HepG2 (cell line): ENCODE results near the gene TAPBP. TPM values are rescaled to one million over a fixed set of nuclear protein-coding genes. Genes with fewer than 3 reads are reported as not detected.

ENCODE experiments used
- BATF2 ChIP-seq: sonication (generic); formaldehyde crosslinking; IDR thresholded peaks from 2 replicates; pipeline ENCODE4 v1.8.0; 2022; ENCODE audit warnings: mild to moderate bottlenecking, missing genetic modification reagents, moderate library complexity
- BORCS8-MEF2B ChIP-seq: sonication (generic); formaldehyde crosslinking; IDR thresholded peaks from 2 replicates; pipeline ENCODE4 v1.8.0; 2022; ENCODE audit warnings: mild to moderate bottlenecking, missing genetic modification reagents
- CEBPZ ChIP-seq: IDR thresholded peaks from 2 replicates; pipeline ENCODE4 v1.6.1; 2012; ENCODE audit warnings: low read length, improper control_type of control experiment
- GMEB2 ChIP-seq: IDR thresholded peaks from 2 replicates; pipeline ENCODE4 v1.6.1; 2016; ENCODE audit warnings: missing biosample characterization, missing genetic modification reagents, low read depth
- MBD4 ChIP-seq: IDR thresholded peaks from 2 replicates; pipeline ENCODE4 v1.6.1; 2012; ENCODE audit warnings: low read length, inconsistent platforms, borderline replicate concordance
- MED13 ChIP-seq: sonication (generic); formaldehyde crosslinking; IDR thresholded peaks from 2 replicates; pipeline ENCODE4 v1.5.0; 2020; ENCODE audit warnings: missing genetic modification reagents
- NCOR1 ChIP-seq: fragments of 200-600 bp; sonication (generic); IDR thresholded peaks from 2 replicates; pipeline ENCODE4 v1.7.0; 2017; ENCODE audit warnings: antibody characterized with exemption, low read length, borderline replicate concordance
- RAD21 ChIP-seq: fragments of 450-650 bp; formaldehyde crosslinking; IDR thresholded peaks from 2 replicates; pipeline ENCODE4 v1.5.0; 2020; ENCODE audit warnings: mild to moderate bottlenecking
- RBM39 ChIP-seq: fragments of 200-400 bp; formaldehyde crosslinking; IDR thresholded peaks from one replicate; pipeline ENCODE4 v1.6.1; 2018; ENCODE audit warnings: antibody characterized with exemption, mild to moderate bottlenecking, low read depth, low read length; ENCODE audit not compliant: poor library complexity, severe bottlenecking
- REPIN1 ChIP-seq: sonication (generic); formaldehyde crosslinking; IDR thresholded peaks from 2 replicates; pipeline ENCODE4 v1.8.0; 2022; ENCODE audit warnings: missing genetic modification reagents, low read depth, mild to moderate bottlenecking, borderline replicate concordance
- RFXAP ChIP-seq: sonication (generic); formaldehyde crosslinking; IDR thresholded peaks from 2 replicates; pipeline ENCODE4 v1.4.0; 2020; ENCODE audit warnings: missing genetic modification reagents, borderline replicate concordance
- RNF219 ChIP-seq: sonication (generic); formaldehyde crosslinking; IDR thresholded peaks from 2 replicates; pipeline ENCODE4 v1.5.0; 2020; ENCODE audit warnings: mild to moderate bottlenecking, missing genetic modification reagents
- SMARCE1 ChIP-seq: fragments of 450-650 bp; IDR thresholded peaks from 2 replicates; pipeline ENCODE4 v1.6.1; 2017; ENCODE audit warnings: borderline replicate concordance
- TCF7 ChIP-seq: sonication (generic); IDR thresholded peaks from 2 replicates; pipeline ENCODE4 v1.6.1; 2016; ENCODE audit warnings: antibody characterized with exemption, low read depth
- ZBTB3 ChIP-seq: sonication (generic); formaldehyde crosslinking; IDR thresholded peaks from 2 replicates; pipeline ENCODE4 v1.4.0; 2020; ENCODE audit warnings: low read depth, mild to moderate bottlenecking, moderate library complexity, missing genetic modification reagents, borderline replicate concordance
- ZFP36L1 ChIP-seq: sonication (generic); formaldehyde crosslinking; IDR thresholded peaks from 2 replicates; pipeline ENCODE4 v1.8.0; 2022; ENCODE audit warnings: mild to moderate bottlenecking, missing genetic modification reagents, moderate library complexity
- ZNF510 ChIP-seq: sonication (generic); formaldehyde crosslinking; IDR thresholded peaks from 2 replicates; pipeline ENCODE4 v1.4.0; 2020; ENCODE audit warnings: low read depth, mild to moderate bottlenecking, missing genetic modification reagents
- ZNF616 ChIP-seq: sonication (generic); formaldehyde crosslinking; IDR thresholded peaks from 2 replicates; pipeline ENCODE4 v1.5.0; 2020; ENCODE audit warnings: low read depth, mild to moderate bottlenecking, missing genetic modification reagents
- ZSCAN29 ChIP-seq: sonication (generic); formaldehyde crosslinking; conservative IDR thresholded peaks from 2 replicates; pipeline ENCODE4 v1.4.0; 2020; ENCODE audit warnings: mild to moderate bottlenecking, missing genetic modification reagents
- polyA plus RNA-seq, 8 experiments: library from polyadenylated mRNA; depleted of rRNA in 3 of 8; stranded (reverse) in 7 of 8; unstranded in 1 of 8; fragments of >200 nt; fragmentation: Illumina TruSeq in 4 of 8; extraction: Trizol in 4 of 8; gene quantifications; 2 replicates each; pipeline versions ENCODE4 v1.2.1 to v1.2.3, GENCODE V29; 2011 to 2016; ENCODE audit warnings: low read depth in 4 of 8, missing spikeins in 1 of 8, mixed read lengths in 1 of 8; ENCODE audit not compliant: insufficient read depth in 1 of 8
- total RNA-seq, 5 experiments: library from RNA; depleted of rRNA; stranded (reverse); fragments of >200 nt; fragmentation: Illumina TruSeq; extraction: Trizol; gene quantifications; 2 replicates each; pipeline ENCODE4 v1.2.3, GENCODE V29; 2016; ENCODE audit warnings: low read depth in 1 of 5
- TF ChIP-seq, protein P1 (sequence below): sonication (generic); formaldehyde crosslinking; IDR thresholded peaks from 2 replicates; pipeline ENCODE4 v1.8.1; 2023; ENCODE audit warnings: mild to moderate bottlenecking, moderate library complexity, missing genetic modification reagents

TAPBP gene
- total and polyA plus RNA-seq, 2 of the 13 experiments (the other 11 are each of a cell fraction or from before 2014, with no cell fraction given), result 27.4 to 32.3 TPM

DNA sequence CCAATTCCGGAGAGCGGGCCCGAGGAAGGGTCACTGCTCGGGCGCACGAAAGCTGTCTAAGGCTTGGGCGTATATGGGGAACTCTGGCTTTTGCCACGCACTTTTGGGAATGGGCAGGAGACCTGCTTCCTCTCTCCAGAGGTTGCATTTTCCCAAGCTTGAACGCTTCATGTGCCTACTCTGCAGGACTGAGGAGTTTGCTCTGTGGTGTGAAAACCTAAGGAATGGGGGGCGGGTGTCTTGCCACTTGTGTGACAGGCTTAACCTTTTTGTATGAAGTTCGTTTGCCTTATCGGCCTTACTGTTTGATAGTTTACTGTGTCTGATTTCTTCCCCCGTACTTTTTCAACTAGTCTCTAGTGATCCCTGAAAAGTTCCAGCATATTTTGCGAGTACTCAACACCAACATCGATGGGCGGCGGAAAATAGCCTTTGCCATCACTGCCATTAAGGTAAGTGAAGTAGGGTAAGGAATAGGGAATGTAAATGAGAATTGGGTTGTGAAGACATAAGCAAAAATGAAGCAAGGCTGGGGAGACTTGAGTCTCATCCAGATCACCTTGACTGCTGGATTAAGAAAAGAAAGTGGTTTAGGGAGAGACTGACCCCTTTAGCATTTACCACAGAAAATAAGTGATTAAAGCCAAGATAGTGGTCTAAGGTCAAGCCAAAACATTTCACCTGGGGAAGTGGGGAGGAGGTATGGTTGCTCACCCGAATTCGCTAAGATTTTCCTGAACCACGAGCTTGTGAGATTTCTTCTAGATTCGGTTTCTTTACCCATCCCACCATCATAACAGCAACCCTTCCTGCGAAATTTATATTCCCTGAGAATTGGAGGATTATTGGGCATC, 41.4 kb downstream of the TAPBP start (continued):
- no peak for TF ChIP-seq CEBPZ
- TF ChIP-seq RFXAP (CRISPR knock-in tag), result no peak
- no peak for TF ChIP-seq MED13
- TF ChIP-seq ZBTB3 (CRISPR knock-in tag), result no peak
- TF ChIP-seq ZNF510, result no peak
- TF ChIP-seq GMEB2 (CRISPR knock-in tag), result no peak
- TF ChIP-seq TCF7, result no peak
- no peak for TF ChIP-seq RBM39
- TF ChIP-seq ZFP36L1 (CRISPR knock-in tag), result peak; percentile 11; the same call in 1 of the 2 replicates
- no peak for TF ChIP-seq NCOR1
- TF ChIP-seq SMARCE1, result no peak
- TF ChIP-seq ZSCAN29 (CRISPR knock-in tag), result no peak
- 0 out of 2 replicates have a peak, but pooled peaks have one; percentile 1 for TF ChIP-seq BATF2 (CRISPR knock-in tag)
- TF ChIP-seq REPIN1 (CRISPR knock-in tag), result no peak
- TF ChIP-seq MBD4, result no peak
- peak; percentile 47; the same call in 1 of the 2 replicates for TF ChIP-seq ZNF616 (CRISPR knock-in tag)
- no peak for TF ChIP-seq RNF219 (CRISPR knock-in tag)
- TF ChIP-seq, protein P1, sequence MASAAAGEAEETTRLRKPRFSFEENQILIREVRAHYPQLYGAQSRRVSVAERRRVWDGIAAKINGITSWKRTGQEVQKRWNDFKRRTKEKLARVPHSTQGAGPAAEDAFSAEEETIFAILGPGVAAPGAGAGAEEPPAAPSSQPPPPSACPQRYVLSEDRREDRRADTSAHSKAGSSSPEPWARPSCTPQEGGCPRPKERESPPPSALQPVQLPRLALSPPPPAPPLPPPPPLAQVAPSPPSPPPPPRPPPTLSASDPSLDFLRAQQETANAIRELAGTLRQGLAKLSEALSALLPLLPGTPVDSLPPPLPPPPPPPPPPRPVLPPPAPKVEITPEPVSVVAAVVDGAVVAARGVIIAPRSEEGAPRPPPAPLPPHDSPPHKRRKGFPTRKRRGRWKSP (CRISPR knock-in tag), result no peak
- TF ChIP-seq RAD21 (CRISPR knock-in tag), result no peak
- TF ChIP-seq BORCS8-MEF2B, result no peak
